Stimulated activated CD8-positive, alpha-beta memory T cell treated with anti-CD3 and anti-CD28 coated beads, Interleukin-2, amount 100 ng/mL, for 48 hours (primary cell): ENCODE measurements around the gene STX8.
A peak's percentile ranks its signal among the peaks of the same experiment; 100 is the strongest.

Source experiments
- DNase-seq, 2 donors: peaks; one replicate each; pipeline ENCODE4 v3.0.0-alpha.2; 2020; ENCODE audit warnings: low read depth in 2 of 2

The STX8 gene

DNA sequence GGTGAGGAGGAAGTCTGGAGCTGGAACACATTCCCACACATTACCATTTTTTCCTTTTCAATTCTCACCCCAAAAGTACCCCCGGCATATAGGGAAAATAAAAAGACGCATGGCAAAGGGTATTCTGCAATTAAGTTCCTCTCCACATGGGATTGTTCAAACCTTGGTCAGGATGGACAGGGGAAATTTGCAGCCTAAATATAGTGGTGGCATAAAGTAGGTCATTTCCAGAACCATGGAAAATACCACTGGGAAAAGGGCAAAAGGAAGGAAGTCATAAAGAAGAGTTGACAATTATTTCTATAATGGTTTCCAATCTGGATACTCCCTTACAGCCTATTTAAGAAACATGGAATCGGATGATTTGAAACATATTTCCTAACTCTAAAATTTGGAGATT, 135.8 kb downstream of the STX8 start:
- no peak for DNase-seq

DNA sequence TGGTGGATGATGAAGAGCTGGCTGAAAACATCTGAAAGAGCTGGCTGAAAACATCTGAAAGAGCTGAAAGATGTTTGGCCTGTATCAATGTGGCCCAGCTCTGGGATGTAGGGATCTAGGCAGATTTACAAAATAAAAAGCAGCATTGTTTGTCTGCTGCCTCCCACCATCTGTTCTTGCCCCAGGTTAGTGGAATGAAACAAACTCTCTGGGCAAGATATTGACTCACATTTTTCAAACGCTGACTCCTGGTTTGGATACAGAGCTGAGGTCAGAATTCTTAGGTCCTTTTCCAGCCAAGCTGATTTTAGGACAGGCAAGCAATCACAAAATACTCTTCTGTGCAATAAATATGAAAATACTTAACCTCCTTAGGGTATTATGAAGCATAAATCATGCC, 139.0 kb downstream of the STX8 start:
- DNase-seq: no peak

- DNase-seq: no peak
Observed at GRCh38 chr17:9435165-9435564, 140.5 kb downstream of the STX8 start.

DNA sequence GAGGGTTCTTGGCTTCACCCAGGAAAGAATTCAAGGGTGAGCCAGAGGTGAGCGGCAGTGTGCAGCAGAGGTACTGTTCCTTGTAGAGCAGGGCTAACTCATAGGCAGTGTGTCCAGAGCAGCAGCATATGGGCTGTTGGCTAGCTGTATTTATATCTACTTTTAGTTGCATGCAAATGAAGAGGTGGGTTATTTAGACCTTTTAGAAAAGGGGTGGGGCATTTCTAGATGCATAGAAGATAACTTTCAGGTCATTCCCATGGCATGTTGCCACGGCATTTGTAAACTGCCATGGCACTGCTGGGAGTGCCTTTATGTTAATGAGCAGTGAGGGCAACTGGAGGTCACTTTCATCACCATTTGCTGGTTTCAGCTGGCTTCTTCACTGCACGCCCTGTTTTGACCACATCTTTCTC, 141.0 kb downstream of the STX8 start:
- no peak for DNase-seq

DNA sequence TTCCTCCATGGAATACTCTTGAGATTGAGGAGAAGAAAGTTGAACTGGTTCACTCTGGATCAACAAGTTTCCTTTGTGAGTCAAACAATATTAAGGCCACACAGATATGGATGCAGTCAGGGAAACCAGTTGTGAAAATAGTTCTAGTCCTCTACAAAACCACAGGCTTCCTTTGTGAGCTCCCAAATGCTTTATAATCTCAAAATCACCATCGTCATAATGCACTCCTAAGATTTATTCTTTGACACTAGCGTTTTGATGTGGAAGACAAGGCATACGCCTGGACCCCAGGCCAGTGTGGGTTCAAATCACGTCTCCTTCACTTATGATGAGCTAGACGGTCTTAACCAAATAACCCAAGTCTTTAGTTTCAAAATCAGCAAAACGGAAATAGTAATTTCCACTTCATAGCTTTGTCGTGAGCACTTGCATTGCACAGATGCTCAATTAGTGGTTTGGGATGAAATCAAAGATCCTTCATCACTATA, 142.6 kb downstream of the STX8 start:
- DNase-seq: no peak

DNA sequence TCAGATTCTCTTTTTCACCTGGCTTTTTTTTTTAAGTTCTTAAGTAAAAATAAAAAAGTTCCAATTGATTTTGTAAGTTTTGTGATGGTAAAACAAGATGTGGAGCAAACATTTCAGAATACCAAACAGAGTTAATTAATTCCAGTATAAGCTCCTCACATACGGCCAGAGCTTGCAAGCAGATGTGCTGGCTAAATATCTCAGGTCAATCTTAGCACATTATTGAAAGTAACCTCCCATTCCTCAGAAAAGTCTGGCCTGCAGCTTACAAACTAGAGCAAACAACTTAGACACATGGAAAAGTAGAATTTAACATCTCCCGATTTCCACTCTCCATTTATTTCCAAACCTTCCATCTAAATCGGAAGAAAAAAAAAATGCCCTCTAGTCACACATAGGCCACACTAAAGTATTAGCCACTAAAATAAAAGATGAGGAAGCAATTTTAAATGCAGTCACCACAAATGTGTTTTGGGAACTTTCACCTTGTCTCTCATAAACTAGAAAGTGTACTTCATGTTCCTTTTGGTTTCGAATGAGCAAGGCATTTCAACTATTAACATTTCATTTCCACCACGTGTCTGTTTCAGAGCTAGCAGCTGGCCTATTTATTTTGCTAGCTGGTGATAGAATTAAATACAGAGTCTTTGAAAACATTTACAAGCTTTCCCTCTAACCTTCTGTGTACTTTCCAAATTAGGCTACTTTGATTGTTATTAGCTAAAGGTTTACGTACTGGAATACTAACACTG, 143.3 kb downstream of the STX8 start:
- no peak for DNase-seq

DNA sequence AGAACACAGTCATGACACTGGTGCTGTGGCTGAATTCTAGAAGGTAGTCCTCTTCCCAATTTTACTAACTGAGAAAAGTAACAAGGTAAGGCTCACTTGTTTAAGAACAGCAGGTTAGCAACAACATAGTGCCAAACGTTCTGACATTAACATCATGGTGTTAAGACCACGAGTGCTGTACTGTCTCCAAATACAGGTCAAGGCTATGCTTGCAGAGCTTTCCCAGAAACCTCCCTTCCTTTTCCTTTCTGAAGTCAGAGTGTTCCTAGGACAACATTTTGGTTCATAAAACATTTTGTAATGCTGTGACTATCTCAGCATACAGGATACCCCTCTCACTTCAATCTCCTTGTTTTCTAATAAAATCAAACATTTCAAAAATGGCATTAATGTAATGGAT, 144.0 kb downstream of the STX8 start:
- no peak for DNase-seq

- DNase-seq: no peak
Observed at GRCh38 chr17:9427465-9428315, 147.9 kb downstream of the STX8 start.

DNA sequence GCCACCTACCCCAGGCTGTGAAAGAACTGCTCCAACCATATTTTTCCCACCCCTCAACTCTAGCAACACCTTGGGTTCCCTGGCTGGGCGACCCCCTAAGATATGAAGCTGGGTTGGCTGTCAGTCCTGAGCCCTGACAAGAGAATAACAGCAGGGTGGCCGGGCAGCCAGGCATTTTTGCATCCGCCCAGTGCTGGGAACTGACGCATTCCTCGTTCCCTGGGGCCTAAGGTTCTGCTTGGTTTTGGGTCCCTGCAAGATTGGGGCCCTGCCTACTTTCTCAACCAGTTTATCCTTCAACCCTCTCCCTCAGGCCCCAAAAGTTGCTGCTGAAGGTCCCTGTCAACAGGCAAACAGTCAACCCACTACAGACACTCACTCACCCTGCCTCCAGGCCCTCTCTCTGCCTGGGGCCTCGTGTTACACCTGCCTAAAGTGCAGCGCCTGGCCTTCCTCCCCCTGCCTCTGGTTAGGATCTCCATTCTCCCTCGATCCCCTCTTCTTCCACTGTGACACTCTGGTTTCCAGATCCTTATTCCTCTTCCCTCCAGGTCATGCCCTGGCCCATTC, 151.5 kb downstream of the STX8 start:
- no peak for DNase-seq

GRCh38 chr17:9421525-9421924, 154.1 kb downstream of the STX8 start:
- no peak for DNase-seq

DNA sequence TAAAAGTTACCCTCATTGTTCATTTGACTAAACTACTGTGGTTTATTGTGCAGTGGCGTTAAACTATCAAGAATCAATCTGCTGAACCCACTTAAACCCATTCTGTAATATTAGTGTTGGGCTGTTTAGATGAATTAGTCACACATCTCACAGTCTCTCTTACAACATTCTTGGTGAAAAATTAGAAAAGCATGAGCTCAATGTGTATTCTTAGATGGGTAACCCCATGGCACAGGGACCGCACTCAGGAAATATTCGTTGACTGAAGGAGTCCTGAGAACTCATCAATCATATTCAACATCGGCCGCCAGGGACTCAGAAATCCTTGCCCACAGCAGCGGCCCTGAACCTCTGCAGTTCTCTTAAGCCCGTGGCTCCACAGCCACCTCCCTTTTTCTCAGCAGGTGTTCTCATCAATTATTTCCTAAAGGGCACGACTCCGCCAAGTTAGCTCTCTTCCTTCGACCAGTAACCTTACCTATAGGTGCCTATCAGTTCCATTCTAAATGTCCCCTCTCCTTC, 155.6 kb downstream of the STX8 start:
- DNase-seq: no peak

DNA sequence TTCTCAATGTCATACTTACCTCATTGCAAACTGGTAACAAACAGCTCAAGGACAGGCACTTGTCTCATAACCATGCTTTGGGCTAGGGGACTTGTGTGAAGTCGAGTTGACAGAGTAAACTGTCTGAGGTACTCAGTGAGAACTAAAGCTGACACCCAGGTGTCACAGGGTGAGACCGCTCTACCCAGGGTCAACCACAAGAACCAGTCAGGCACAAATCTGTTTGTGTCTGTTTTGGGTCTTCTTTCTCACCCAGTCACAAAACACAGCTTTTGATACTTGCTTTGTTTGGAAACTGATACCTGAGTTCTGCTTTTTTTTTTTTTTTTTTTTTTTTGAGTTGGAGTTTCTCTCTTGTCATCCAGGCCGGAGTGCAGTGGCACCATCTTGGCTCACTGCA, 161.1 kb downstream of the STX8 start:
- DNase-seq: no peak

GRCh38 chr17:9410737-9411136, 164.9 kb downstream of the STX8 start:
- DNase-seq: no peak

- DNase-seq: no peak
Observed at GRCh38 chr17:9410301-9410700, 165.3 kb downstream of the STX8 start.

GRCh38 chr17:9409878-9410277, 165.7 kb downstream of the STX8 start:
- no peak for DNase-seq

DNA sequence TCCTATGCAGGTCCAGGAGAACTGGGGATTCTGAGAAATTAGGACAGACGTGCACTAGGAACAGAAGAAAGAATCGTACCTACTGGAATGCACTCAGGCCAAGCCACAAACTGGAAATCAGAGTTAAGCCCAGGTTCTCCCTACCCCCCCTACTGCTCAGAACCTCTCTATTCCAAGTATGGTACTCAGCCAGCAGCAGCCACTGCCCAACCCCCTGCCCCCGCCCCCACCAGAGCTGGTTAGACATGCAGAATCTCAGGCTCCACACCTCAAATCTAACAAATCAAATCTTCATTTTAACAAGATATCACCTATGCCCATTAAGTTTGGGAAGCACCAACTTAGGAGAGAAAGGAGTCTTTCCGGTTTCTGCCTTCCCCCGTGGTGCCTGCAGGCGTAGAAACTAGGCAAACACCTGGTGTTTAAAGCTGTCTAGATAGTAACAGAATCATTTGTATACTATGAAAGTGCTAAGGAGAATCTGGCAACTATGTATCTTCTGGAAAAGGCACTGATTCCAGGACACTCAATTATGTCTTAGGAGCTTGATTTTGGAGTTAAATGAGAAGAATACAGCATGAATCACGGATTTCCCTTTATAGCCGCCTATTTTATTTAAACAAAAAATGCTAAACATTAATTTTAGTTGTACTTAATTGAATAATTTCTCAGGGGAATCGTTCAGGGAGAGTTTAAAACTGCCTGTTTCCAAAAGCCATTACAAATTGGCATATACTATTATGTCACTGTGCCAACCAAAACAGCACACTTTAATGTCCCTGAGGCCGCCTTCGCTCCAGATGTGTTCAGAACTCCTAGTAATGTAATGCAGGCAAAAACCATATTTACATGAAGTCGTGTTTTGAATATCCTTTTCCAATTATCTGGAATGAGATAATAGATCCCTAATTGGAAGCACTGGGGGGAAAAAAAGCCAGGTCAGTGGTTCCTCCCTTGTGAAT, 166.5 kb downstream of the STX8 start:
- no peak for DNase-seq

DNA sequence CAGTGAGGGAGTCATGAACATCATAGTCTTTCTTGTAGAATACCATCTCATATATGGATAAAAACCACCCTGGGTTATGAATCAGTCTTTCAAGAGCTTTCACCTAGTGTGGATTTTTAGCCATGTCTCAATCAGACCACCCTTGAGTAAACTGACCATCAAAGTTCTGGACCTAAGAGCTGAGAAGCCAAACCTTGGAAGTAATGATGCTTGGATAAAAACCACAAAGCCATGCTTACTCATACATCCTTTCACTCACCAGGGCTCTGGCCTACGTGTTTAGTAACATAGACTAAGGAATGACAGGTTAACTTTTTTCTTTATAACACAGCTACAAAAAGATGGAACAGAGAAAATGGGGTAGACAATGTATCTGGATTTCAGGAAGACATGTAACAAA, 167.2 kb downstream of the STX8 start:
- no peak for DNase-seq

- no peak for DNase-seq
Observed at GRCh38 chr17:9406046-9406606, 169.5 kb downstream of the STX8 start.

DNA sequence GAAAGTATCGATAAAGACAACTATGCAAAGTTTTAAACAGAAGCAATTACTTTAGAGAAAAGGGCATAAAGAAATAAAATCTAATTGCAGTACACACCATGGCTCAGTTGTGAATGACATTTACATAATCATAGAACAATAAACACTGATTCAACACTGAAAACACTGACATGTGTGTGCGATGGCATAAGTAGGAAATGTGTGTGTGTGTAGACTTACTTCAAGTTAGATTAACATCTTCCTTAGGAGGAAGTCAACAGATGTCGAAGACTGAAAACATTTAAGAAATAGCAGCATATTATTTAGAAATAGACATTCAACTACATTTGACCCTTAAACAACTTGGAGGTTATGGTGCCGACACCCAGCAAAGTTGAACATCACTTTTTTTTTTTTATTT, 172.4 kb downstream of the STX8 start:
- no peak for DNase-seq

DNA sequence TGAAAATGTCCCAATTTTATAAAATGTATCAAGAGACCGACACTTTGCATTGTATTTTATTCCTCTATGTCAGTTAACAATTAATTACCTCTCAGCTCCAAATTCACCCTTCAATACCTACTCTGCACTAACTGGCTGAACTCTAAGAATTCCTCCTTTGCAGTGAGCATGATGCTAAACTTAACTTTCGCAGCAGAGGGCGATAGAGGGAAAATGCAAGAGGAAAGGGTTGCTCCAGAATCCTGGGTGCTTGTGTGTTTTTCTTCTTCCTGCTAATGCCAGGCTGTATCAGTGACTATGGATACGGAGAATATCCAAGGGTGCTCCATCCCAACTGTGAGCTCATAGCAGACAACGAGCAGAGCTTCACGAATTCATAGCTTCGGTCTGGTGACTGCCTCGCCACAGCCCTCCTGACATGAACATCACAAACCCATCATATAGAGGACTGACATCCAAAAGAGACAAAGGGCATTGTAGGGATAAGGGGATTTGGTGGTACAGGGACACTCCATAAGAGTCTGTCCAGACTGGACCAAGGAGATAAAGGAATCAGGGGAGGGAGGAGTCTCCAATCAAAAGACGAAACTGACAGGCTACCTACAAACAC, 172.9 kb downstream of the STX8 start:
- DNase-seq: peak in 1 of 2 donors; percentile 26

- no peak for DNase-seq
Observed at GRCh38 chr17:9401434-9401833, 174.2 kb downstream of the STX8 start.
